Type B pancreatic cell (in vitro differentiated cells): ENCODE measurements around the gene RAI1. TPM values are rescaled to one million over a fixed set of nuclear protein-coding genes. Genes with fewer than 3 reads are reported as not detected.
A peak's percentile ranks its signal among the peaks of the same experiment; 100 is the strongest.

ENCODE experiments used
- DNase-seq: peaks from one replicate; pipeline ENCODE4 v3.0.0; 2021; ENCODE audit warnings: mixed read lengths; ENCODE audit not compliant: unreplicated experiment; ENCODE audit errors: extremely low spot score
- H3K27ac Mint-ChIP-seq: 2 replicates; pipeline ENCODE4 v1.8.0; 2021; ENCODE audit warnings: mild to moderate bottlenecking, mixed read lengths
- H3K27me3 Mint-ChIP-seq: 2 replicates; pipeline ENCODE4 v1.8.0; 2021; ENCODE audit warnings: mixed read lengths
- H3K36me3 Mint-ChIP-seq: 2 replicates; pipeline ENCODE4 v1.8.0; 2021; ENCODE audit warnings: mixed read lengths
- H3K4me1 Mint-ChIP-seq: one replicate; pipeline ENCODE4 v1.8.0; 2021; ENCODE audit warnings: mixed read lengths; ENCODE audit not compliant: unreplicated experiment
- H3K4me3 Mint-ChIP-seq: 2 replicates; pipeline ENCODE4 v1.8.0; 2021; ENCODE audit warnings: mild to moderate bottlenecking, mixed read lengths
- H3K9me3 Mint-ChIP-seq: 2 replicates; pipeline ENCODE4 v1.8.0; 2021; ENCODE audit warnings: mixed read lengths
- total RNA-seq: library from RNA; stranded (reverse); gene quantifications from 2 replicates; pipeline ENCODE4 v1.2.1, GENCODE V29; 2021; ENCODE audit warnings: low replicate concordance
- TF ChIP-seq, protein P1 (sequence below): fragments of 200-600 bp; sonication (generic); conservative IDR thresholded peaks from 2 replicates; pipeline ENCODE4 v1.5.0; 2021; ENCODE audit warnings: antibody characterized with exemption, mild to moderate bottlenecking

RAI1 gene
- total RNA-seq, 1 donor from 2014 or later, result 61.1 TPM

DNA sequence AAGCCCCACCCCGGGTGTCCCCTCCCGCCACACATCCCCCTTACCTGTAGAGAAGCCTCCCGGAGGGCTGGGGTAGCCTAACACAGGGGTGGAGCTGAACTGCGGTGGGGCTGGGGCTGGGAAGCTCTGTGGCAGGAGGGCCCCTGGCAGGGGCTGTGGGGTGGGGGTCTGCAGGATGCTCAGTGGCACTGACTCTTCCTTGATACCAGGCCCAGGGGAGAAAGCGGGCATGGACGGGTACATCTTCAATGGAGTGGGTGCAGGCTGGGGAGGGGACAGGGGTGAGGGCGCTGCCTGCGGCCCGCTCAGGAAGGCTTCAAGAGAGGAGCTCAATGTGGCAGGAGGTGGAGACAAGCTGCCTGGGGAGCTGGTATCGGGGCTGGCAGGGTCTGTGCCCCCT, 138.8 kb downstream of the RAI1 start:
- Mint-ChIP-seq H3K27ac (peak overlapping the region; percentile 82), H3K36me3 (no peaks in the 10 kb centered on the region), H3K4me3 (no peak overlapping the region), H3K4me1 (peaks cover 39% of the 10 kb centered on the region), H3K27me3 (no peaks in the 10 kb centered on the region), H3K9me3 (no peaks in the 10 kb centered on the region)
- TF ChIP-seq, protein P1, sequence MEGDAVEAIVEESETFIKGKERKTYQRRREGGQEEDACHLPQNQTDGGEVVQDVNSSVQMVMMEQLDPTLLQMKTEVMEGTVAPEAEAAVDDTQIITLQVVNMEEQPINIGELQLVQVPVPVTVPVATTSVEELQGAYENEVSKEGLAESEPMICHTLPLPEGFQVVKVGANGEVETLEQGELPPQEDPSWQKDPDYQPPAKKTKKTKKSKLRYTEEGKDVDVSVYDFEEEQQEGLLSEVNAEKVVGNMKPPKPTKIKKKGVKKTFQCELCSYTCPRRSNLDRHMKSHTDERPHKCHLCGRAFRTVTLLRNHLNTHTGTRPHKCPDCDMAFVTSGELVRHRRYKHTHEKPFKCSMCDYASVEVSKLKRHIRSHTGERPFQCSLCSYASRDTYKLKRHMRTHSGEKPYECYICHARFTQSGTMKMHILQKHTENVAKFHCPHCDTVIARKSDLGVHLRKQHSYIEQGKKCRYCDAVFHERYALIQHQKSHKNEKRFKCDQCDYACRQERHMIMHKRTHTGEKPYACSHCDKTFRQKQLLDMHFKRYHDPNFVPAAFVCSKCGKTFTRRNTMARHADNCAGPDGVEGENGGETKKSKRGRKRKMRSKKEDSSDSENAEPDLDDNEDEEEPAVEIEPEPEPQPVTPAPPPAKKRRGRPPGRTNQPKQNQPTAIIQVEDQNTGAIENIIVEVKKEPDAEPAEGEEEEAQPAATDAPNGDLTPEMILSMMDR, result no peak
- no peak for DNase-seq

DNA sequence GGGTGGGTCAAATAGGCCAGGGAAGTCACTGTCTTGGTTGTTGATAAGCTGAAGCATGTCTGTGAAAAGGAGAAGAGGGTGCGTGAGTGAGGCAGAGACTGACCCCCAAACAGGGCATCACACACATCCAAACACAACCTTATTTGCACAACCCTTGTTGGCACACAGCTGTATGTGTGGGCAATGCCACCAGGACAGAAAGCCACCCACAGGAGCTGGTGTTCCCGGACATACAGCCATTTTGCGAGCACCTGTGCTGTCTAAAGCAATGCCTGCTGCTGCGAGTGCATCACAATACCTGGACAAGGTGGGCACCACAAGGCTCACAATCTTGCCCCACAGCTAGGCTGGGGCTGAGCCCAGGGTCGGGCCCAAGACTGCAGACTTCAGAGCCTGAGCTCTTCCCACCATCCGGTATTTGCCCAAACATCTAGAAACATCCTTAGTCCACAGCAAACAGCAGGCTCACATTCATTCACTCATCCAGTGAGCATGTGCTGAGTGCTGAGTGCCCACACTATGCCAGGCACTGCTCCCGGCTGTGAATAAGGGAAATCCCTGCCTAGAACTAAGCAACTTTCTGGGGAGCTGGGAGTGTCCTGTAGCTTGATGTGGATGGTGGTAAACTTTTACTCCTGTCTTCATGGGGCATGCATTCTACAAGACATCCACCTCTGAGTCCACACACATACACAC, 139.4 kb downstream of the RAI1 start:
- Mint-ChIP-seq H3K9me3 (no peaks in the 10 kb centered on the region), H3K4me3 (no peak overlapping the region), H3K4me1 (peaks cover 40% of the 10 kb centered on the region), H3K27ac (peak overlapping the region; percentile 64), H3K27me3 (no peaks in the 10 kb centered on the region), H3K36me3 (no peaks in the 10 kb centered on the region)
- TF ChIP-seq, protein P1, result no peak
- DNase-seq, result no peak

DNA sequence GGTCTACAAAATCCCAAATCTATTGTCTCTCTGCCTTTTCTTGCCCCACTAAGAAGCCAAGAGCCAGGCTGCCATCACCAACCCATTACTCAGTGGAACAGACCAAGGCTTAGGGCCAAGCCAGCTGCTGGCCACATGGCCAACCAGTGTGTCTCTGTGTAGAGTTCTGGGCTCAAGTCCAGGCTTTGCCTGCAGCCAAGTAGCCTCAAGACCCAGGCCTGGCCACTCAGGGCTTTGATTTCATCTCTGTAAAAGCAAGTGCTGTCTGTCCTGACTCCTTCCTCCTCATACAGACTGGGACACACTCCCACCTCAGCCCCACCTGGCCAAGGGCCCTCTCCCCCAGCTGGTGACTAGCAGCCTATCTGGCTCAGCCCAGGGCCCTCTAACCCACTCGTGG, 140.9 kb downstream of the RAI1 start:
- Mint-ChIP-seq H3K36me3 (peaks cover 4% of the 10 kb centered on the region), H3K4me1 (peaks cover 52% of the 10 kb centered on the region), H3K4me3 (peak overlapping the region; percentile 68), H3K9me3 (no peaks in the 10 kb centered on the region), H3K27ac (peak overlapping the region; percentile 46), H3K27me3 (no peaks in the 10 kb centered on the region)
- TF ChIP-seq, protein P1, result no peak
- no peak for DNase-seq

DNA sequence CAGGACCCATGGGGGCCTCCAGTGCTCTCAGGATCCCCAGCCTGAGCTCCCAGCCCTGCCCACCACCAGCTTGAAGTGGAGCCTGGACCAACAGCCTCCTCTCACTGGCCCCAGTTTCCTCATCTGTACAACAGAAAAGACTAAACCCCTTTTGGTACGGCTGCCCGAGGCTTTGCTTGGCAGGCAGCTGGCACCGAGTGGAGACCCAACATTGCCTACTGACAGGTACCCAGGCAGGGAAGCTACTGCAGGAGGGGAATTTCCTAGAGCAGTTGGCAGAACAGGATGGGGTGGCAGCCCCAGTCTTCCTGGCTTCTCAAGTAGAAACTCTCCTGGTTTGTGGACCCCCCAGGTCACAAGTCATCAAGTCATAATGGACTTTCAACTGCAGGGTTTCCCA, 141.4 kb downstream of the RAI1 start:
- DNase-seq, result no peak
- no peaks in the 10 kb centered on the region for H3K9me3 Mint-ChIP-seq
- no peaks in the 10 kb centered on the region for H3K27me3 Mint-ChIP-seq
- H3K36me3 Mint-ChIP-seq, result peaks cover 4% of the 10 kb centered on the region
- peak overlapping the region; percentile 46 for H3K27ac Mint-ChIP-seq
- H3K4me1 Mint-ChIP-seq, result peaks cover 52% of the 10 kb centered on the region
- TF ChIP-seq, protein P1, result no peak
- H3K4me3 Mint-ChIP-seq, result peak overlapping the region; percentile 68

DNA sequence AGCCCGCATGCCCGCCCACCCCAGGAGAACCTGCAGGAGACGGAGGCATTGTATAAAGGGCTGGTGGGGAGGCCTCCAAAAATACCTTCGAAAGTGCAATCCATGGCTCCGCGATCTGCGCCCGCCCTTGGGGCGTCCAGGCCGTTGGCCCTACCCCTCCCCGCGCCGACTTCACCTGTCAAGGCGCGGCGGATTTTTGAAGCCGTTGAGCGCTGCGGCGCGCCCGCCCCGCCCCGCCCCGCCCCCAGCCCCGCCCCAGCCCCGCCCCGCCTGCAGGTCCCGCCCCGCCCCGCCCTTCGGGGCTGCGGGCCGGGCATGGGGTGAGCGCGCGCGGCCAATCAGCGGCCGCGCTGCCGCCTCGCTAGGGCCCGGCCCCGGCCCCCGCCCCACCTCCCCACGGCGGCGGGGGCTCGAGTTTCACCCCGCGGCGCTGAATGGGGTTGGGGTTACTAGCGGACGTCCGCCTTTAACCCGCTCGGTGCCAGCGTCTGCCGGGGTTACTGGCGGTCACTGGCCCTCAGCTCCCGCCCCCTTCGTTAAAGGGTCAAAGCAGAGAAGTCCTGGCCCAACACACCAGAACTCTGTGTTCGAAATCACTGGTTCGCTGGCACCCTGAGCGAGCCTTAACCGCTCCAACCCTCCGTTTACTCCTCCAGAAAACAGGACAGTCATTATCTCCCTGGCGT, 142.3 kb downstream of the RAI1 start:
- Mint-ChIP-seq H3K4me3 (peak overlapping the region; percentile 84), H3K9me3 (no peaks in the 10 kb centered on the region), H3K27me3 (no peaks in the 10 kb centered on the region), H3K36me3 (peaks cover 4% of the 10 kb centered on the region), H3K27ac (peak overlapping the region; percentile 95), H3K4me1 (peaks cover 50% of the 10 kb centered on the region)
- peak; percentile 90 for DNase-seq
- TF ChIP-seq, protein P1, result no peak
